Testis (tissue), 3 donors: Measurements from ENCODE around the gene SLC19A1. TPM values are rescaled to one million over a fixed set of nuclear protein-coding genes. Genes with fewer than 3 reads are reported as not detected.
A peak's percentile ranks its signal among the peaks of the same experiment; 100 is the strongest.

Experiments
- DNase-seq: peaks from one replicate; pipeline ENCODE4 v3.0.0-alpha.2; 2019
- H3K27ac ChIP-seq, 2 donors: fragments of 200-600 bp; sonication (generic); one replicate each; pipeline ENCODE4 v1.5.1; 2019
- H3K27me3 ChIP-seq: fragments of 200-600 bp; sonication (generic); one replicate; pipeline ENCODE4 v1.5.1; 2019
- H3K36me3 ChIP-seq: fragments of 200-600 bp; sonication (generic); one replicate; pipeline ENCODE4 v1.5.1; 2017; ENCODE audit warnings: low read depth; ENCODE audit errors: missing control alignments
- H3K4me1 ChIP-seq: fragments of 200-600 bp; sonication (generic); one replicate; pipeline ENCODE4 v1.5.1; 2019
- H3K4me3 ChIP-seq, 2 donors: fragments of 200-600 bp; sonication (generic); one replicate each; pipeline ENCODE4 v1.5.1; 2017 to 2019
- H3K9me3 ChIP-seq: fragments of 200-600 bp; sonication (generic); one replicate; pipeline ENCODE4 v1.5.1; 2017
- CTCF ChIP-seq, 3 experiments: fragments of 450-650 bp in 2 of 3; fragments of 200-600 bp in 1 of 3; sonication (generic) in 1 of 3; IDR thresholded peaks; one replicate each; pipeline ENCODE4 v1.5.1; 2016 to 2019; ENCODE audit warnings: antibody characterized with exemption in 3 of 3, mild to moderate bottlenecking in 2 of 3, moderate library complexity in 1 of 3
- POLR2A ChIP-seq: fragments of 450-650 bp; IDR thresholded peaks from one replicate; pipeline ENCODE4 v1.6.1; 2017; ENCODE audit warnings: antibody characterized with exemption, mild to moderate bottlenecking, moderate library complexity
- WGBS, 2 donors: methylation state at CpG; one replicate each; pipeline ENCODE4 v1.1.5; 2018; 5-methylcytosine and 5-hydroxymethylcytosine counted together
- intact Hi-C: fragments of 100-400 bp; cut with DNase I; formaldehyde crosslinking; loops from one replicate; pipeline ENCODE4 v1.15.1; 2023; ENCODE audit warnings: low total_unique reads
- polyA plus RNA-seq: library from polyadenylated mRNA; stranded (reverse); fragments of 350-450 nt; fragmentation: Illumina TruSeq; extraction: RNeasy Lipid Tissue Mini Kit (QIAGEN cat#74804); gene quantifications from one replicate; pipeline ENCODE4 v1.2.3, GENCODE V29; 2014; ENCODE audit warnings: low read depth, low replicate concordance; ENCODE audit not compliant: insufficient read depth
- total RNA-seq, 2 donors: library from RNA; depleted of rRNA; stranded (reverse); fragments of >200 nt; gene quantifications; one replicate each; pipeline ENCODE4 v1.2.3, GENCODE V29; 2016

The SLC19A1 gene
- total and polyA plus RNA-seq, 3 donors from 2014 or later: 5.5 to 17.4 (median 15.7) TPM

DNA sequence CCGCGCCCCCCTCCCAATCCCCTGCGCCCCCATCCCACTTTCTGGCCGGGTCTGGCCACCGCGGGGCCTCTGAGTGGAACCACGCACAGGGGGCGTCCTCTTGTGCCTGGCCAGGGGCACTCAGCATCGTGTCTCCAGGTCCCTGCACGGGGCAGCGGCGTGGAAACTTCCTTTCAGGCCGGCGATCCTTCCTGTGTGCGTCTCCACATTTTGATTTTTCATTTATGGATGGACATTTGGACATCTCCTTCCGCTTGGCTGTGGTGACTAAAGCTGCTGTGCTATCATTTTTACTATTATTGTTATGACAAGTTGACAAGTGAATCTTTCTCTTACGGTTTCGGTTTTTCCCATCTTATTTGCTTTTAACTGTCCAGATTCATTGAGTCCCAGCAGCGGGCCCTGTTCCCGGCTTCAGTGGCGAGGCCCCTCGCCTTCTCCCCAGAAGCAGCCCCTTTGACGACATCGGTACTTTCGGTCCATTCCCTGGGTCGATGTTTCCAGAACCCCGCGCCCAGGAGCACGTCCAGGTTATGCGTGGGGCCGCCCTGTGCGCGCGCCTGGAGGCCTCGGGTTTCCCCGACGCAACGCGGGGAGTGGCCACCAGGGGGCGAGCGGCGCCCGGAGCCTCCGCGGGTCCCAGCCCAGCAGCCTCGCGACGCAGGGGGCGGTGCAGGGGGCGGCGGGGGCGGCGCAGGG is 12.4 kb upstream of the SLC19A1 start:
- DNase-seq: peak; percentile 87
- Histone ChIP-seq H3K36me3 (no peaks in the 10 kb centered on the region), H3K4me1 (peaks cover 5% of the 10 kb centered on the region), H3K27ac (peak overlapping the region; percentile 65 to 87), H3K9me3 (no peaks in the 10 kb centered on the region), H3K4me3 (peak overlapping the region; percentile 46 to 63), H3K27me3 (no peaks in the 10 kb centered on the region)
- 1% methylated on average over 25 to 26 of the region's 53 CpGs for WGBS, 2 donors
- no peak for TF ChIP-seq POLR2A
- TF ChIP-seq CTCF (IDR thresholded peaks at IDR 0.05): peak; percentile 81 to 98 (median 91)
- intact Hi-C loops: loop anchor here (5.0 to 10.0 kb wide), 2 partner anchors 38 to 260 kb away; no protein-coding TSS in a partner anchor

- H3K36me3 ChIP-seq: no peaks in the 10 kb centered on the region
- H3K27ac ChIP-seq: no peak overlapping the region
- no peak for TF ChIP-seq POLR2A
- TF ChIP-seq CTCF (IDR thresholded peaks at IDR 0.05): no peak
- H3K4me1 ChIP-seq: peaks cover 5% of the 10 kb centered on the region
- H3K9me3 ChIP-seq: no peaks in the 10 kb centered on the region
- intact Hi-C loops: loop anchor here (10.0 kb wide), 1 partner anchor 262 kb away; no protein-coding TSS in a partner anchor
- H3K27me3 ChIP-seq: no peaks in the 10 kb centered on the region
- no peak overlapping the region for H3K4me3 ChIP-seq
- WGBS, 2 donors: 75 to 88% methylated on average over 1 to 29 of the region's 29 CpGs
- DNase-seq: no peak
Measured at GRCh38 chr21:45552696-45553391, 10.6 kb upstream of the SLC19A1 start.

DNA sequence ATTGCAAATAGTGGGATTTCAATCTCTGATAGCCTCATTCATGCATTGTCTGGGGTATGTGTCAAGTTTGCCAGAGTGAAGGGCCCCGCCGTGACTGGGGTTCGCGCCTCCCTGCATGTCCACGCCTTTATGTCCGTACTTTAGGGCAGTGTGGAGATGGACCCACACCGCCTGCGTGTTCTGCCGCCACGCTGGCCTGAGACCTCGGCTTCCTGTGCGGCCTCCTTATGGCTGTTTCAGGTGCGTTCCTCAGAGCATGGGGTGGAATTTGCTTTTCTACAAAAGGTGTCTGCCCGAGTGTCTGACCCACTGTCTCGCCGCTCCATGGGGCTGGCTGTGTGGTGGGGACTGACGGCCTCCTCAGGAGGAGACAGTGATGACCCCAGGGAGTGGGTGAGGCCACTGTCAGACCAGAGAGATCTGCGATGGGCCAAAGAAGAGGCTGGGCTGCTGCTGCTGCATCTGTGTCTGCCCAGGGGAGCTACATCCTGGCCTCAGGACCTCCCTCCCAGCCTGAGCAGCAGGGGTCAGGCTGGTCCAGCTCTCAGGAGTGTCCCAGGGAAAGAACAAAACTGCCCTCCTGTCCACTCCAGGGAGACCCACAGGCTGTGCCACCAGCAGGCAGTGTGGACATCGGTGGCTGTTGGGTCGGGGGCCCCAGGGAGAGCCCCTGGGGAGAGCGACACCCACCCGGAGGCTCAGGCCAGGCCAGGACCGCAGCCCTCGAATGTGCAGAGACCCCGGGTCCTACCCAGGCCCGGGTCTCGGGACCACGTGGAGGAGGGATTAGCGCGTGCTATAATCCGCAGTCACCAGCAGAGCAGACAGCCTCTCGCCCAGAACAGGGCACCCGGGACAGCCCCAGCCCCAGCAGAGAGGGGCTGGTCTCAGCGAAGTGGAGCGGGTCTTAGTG is 9.8 kb upstream of the SLC19A1 start:
- Histone ChIP-seq H3K4me1 (peaks cover 5% of the 10 kb centered on the region), H3K9me3 (no peaks in the 10 kb centered on the region), H3K36me3 (no peaks in the 10 kb centered on the region), H3K27ac (no peak overlapping the region), H3K27me3 (no peaks in the 10 kb centered on the region), H3K4me3 (no peak overlapping the region)
- intact Hi-C loops: loop anchor here (10.0 kb wide), 1 partner anchor 263 kb away; no protein-coding TSS in a partner anchor
- 91 to 93% methylated on average over 17 to 25 of the region's 35 CpGs for WGBS, 2 donors
- DNase-seq: no peak
- TF ChIP-seq CTCF (IDR thresholded peaks at IDR 0.05) (no peak), POLR2A (no peak)

DNA sequence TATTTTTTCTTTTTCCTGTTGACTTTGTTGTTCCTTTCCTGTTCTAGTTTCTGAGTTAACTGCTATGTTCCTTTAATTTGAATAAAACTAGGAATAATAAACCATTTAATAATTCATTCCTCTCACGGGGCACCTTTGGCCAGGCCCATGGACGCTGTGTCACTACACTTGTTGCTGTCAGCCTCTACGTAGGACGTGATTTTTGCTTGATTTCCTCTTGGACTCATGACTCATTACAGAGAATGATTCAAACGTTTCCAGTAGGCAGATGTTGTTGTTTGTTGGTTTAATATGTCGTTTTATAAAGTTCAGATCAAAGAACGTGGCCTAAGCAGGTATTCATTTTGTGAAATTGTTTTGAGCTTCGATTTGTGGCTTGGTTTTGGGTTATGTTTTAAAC is 9.1 kb upstream of the SLC19A1 start:
- Histone ChIP-seq H3K27me3 (no peaks in the 10 kb centered on the region), H3K4me3 (no peak overlapping the region), H3K9me3 (no peaks in the 10 kb centered on the region), H3K4me1 (peaks cover 5% of the 10 kb centered on the region), H3K27ac (no peak overlapping the region), H3K36me3 (no peaks in the 10 kb centered on the region)
- TF ChIP-seq CTCF (IDR thresholded peaks at IDR 0.05) (no peak), POLR2A (no peak)
- intact Hi-C loops: loop anchor here (10.0 kb wide), 1 partner anchor 263 kb away; no protein-coding TSS in a partner anchor
- DNase-seq: no peak
- WGBS, 2 donors: 77 to 78% methylated on average over 8 of the region's 8 CpGs
